ENCODE measurements around the gene SMIM24. TPM values are rescaled to one million over a fixed set of nuclear protein-coding genes. Genes with fewer than 3 reads are reported as not detected.
A peak's percentile ranks its signal among the peaks of the same experiment; 100 is the strongest.
"Not testable (repeated sequence)": the region's sequence is repeated elsewhere in the genome, so short reads cannot be mapped to it uniquely, and the experiment has no call there.

Gene SMIM24
- total and polyA plus RNA-seq, 4 donors: 0.10 to 0.22 (median 0.15) TPM; not detected in 1

- TF ChIP-seq, protein P1, sequence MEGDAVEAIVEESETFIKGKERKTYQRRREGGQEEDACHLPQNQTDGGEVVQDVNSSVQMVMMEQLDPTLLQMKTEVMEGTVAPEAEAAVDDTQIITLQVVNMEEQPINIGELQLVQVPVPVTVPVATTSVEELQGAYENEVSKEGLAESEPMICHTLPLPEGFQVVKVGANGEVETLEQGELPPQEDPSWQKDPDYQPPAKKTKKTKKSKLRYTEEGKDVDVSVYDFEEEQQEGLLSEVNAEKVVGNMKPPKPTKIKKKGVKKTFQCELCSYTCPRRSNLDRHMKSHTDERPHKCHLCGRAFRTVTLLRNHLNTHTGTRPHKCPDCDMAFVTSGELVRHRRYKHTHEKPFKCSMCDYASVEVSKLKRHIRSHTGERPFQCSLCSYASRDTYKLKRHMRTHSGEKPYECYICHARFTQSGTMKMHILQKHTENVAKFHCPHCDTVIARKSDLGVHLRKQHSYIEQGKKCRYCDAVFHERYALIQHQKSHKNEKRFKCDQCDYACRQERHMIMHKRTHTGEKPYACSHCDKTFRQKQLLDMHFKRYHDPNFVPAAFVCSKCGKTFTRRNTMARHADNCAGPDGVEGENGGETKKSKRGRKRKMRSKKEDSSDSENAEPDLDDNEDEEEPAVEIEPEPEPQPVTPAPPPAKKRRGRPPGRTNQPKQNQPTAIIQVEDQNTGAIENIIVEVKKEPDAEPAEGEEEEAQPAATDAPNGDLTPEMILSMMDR (IDR thresholded peaks at IDR 0.05; ENCODE audit: control extremely low read depth, extremely low read depth): no peak
- Histone ChIP-seq H3K36me3 (ENCODE audit: control insufficient read depth in 4 of 4, insufficient read depth in 4 of 4, low read length in 4 of 4) (peaks cover 19 to 57% (median 30%) of the 10 kb centered on the region in 4 donors), H3K9ac (ENCODE audit: insufficient read depth in 1 of 2, low read length in 2 of 2) (no peak overlapping the region), H3K27me3 (ENCODE audit: control insufficient read depth in 3 of 3, insufficient read depth in 3 of 3, low read length in 2 of 3) (no peaks in the 10 kb centered on the region), H3K4me1 (ENCODE audit: control insufficient read depth in 5 of 5, insufficient read depth in 5 of 5, low read length in 5 of 5) (peaks cover 0 to 7% (median 0%) of the 10 kb centered on the region in 5 donors), H3K27ac (ENCODE audit: low read depth in 1 of 2, low read length in 1 of 2) (peak overlapping the region; percentile 52 to 95), H3K9me3 (ENCODE audit: control insufficient read depth in 4 of 4, insufficient read depth in 3 of 4, low read length in 3 of 4) (peaks cover 0 to 2% (median 0%) of the 10 kb centered on the region in 4 donors), H3K4me3 (no peak overlapping the region)
- ATAC-seq (ENCODE audit: insufficient read depth, low FRiP score) (no peak), DNase-seq (no peak)
- 90 to 93% methylated on average over 10 of the region's 10 CpGs for WGBS, 2 donors
Measured at GRCh38 chr19:3451451-3451866, 28.9 kb downstream of the SMIM24 start.

- Histone ChIP-seq H3K4me3 (no peak overlapping the region), H3K4me1 (ENCODE audit: control insufficient read depth in 5 of 5, insufficient read depth in 5 of 5, low read length in 5 of 5) (peaks cover 0 to 7% (median 0%) of the 10 kb centered on the region in 5 donors), H3K9me3 (ENCODE audit: control insufficient read depth in 4 of 4, insufficient read depth in 3 of 4, low read length in 3 of 4) (peaks cover 0 to 2% (median 0%) of the 10 kb centered on the region in 4 donors), H3K36me3 (ENCODE audit: control insufficient read depth in 4 of 4, insufficient read depth in 4 of 4, low read length in 4 of 4) (peaks cover 19 to 56% (median 32%) of the 10 kb centered on the region in 4 donors), H3K27me3 (ENCODE audit: control insufficient read depth in 3 of 3, insufficient read depth in 3 of 3, low read length in 2 of 3) (no peaks in the 10 kb centered on the region), H3K9ac (ENCODE audit: insufficient read depth in 1 of 2, low read length in 2 of 2) (no peak overlapping the region), H3K27ac (ENCODE audit: low read depth in 1 of 2, low read length in 1 of 2) (peak overlapping the region; percentile 52 to 95)
- DNase-seq (peak; percentile 67 to 92 (median 86)), ATAC-seq (ENCODE audit: insufficient read depth, low FRiP score) (peak; percentile 75)
- WGBS, 2 donors: 39 to 57% methylated on average over 12 of the region's 12 CpGs
- TF ChIP-seq, protein P1 (IDR thresholded peaks at IDR 0.05; ENCODE audit: control extremely low read depth, extremely low read depth): no peak
Measured at GRCh38 chr19:3450796-3451411, 29.4 kb downstream of the SMIM24 start.

DNA sequence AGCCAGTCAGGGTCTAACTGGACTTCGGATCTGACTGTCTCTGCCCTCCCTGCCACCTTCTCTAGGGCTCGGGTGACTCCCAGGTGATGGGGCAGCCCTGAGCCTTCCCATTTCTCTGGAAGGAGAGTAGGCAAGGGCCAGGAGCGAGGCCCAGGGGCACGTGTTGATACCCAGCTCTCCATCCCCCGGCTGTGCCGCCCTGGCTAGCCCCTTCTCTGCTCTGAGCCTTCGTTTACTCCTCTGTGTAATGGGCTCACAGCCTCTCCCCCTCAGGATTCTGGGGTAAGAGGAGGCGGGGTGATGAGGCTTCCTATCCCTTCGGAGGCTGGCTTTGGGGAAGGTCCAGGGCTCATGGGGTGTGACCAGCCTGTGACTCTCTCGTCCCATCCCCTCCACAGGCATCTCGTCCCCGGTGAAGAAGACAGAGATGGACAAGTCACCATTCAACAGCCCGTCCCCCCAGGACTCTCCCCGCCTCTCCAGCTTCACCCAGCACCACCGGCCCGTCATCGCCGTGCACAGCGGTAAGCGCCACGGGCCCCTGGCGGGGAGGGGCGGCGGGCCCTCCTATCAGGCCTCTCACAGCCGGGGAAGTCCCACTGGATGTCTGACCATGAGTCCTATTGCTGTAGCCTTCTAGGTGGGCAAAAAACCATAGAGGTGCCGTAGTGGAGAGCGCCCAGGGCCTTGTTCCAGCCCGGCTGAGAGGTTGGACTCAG lies 31.6 kb downstream of the SMIM24 start:
- ATAC-seq (ENCODE audit: insufficient read depth, low FRiP score) (no peak), DNase-seq (no peak)
- Histone ChIP-seq H3K36me3 (ENCODE audit: control insufficient read depth in 4 of 4, insufficient read depth in 4 of 4, low read length in 4 of 4) (peaks cover 15 to 52% (median 34%) of the 10 kb centered on the region in 4 donors), H3K9me3 (ENCODE audit: control insufficient read depth in 4 of 4, insufficient read depth in 3 of 4, low read length in 3 of 4) (peaks cover 0 to 2% (median 0%) of the 10 kb centered on the region in 4 donors), H3K9ac (ENCODE audit: insufficient read depth in 1 of 2, low read length in 2 of 2) (no peak overlapping the region), H3K27ac (ENCODE audit: low read depth in 1 of 2, low read length in 1 of 2) (no peak overlapping the region), H3K4me3 (no peak overlapping the region), H3K27me3 (ENCODE audit: control insufficient read depth in 3 of 3, insufficient read depth in 3 of 3, low read length in 2 of 3) (no peaks in the 10 kb centered on the region), H3K4me1 (ENCODE audit: control insufficient read depth in 5 of 5, insufficient read depth in 5 of 5, low read length in 5 of 5) (peaks cover 2 to 17% (median 8%) of the 10 kb centered on the region in 5 donors)
- TF ChIP-seq, protein P1 (IDR thresholded peaks at IDR 0.05; ENCODE audit: control extremely low read depth, extremely low read depth): no peak
- WGBS, 2 donors: 97 to 98% methylated on average over 27 to 28 of the region's 28 CpGs

- H3K27ac ChIP-seq (ENCODE audit: low read depth in 1 of 2, low read length in 1 of 2): not testable (repeated sequence)
Measured at GRCh38 chr19:3446657-3447056, 33.7 kb downstream of the SMIM24 start.

More at GRCh38 chr19:3446657-3447056, 33.7 kb downstream of the SMIM24 start:
- WGBS, 2 donors: 97% methylated on average over 4 of the region's 4 CpGs
- H3K36me3 ChIP-seq (ENCODE audit: control insufficient read depth in 4 of 4, insufficient read depth in 4 of 4, low read length in 4 of 4): peaks cover 5 to 48% (median 31%) of the 10 kb centered on the region in 4 donors
- H3K9me3 ChIP-seq (ENCODE audit: control insufficient read depth in 4 of 4, insufficient read depth in 3 of 4, low read length in 3 of 4); H3K4me3 ChIP-seq; H3K9ac ChIP-seq (ENCODE audit: insufficient read depth in 1 of 2, low read length in 2 of 2); H3K27me3 ChIP-seq (ENCODE audit: control insufficient read depth in 3 of 3, insufficient read depth in 3 of 3, low read length in 2 of 3); DNase-seq; ATAC-seq (ENCODE audit: insufficient read depth, low FRiP score): not testable (repeated sequence)
- H3K4me1 ChIP-seq (ENCODE audit: control insufficient read depth in 5 of 5, insufficient read depth in 5 of 5, low read length in 5 of 5): peaks cover 2 to 20% (median 10%) of the 10 kb centered on the region in 5 donors

Data from lung (tissue), 12 donors.